HG03457 (cell line): ENCODE data around the gene PDCL2.
"Not testable (repeated sequence)": the region's sequence is repeated elsewhere in the genome, so short reads cannot be mapped to it uniquely, and the experiment has no call there.

Experiments
- ATAC-seq: cut with Tn5 transposase; IDR thresholded peaks from one replicate; pipeline ENCODE4 v1.9.1; 2021; ENCODE audit warnings: moderate number of reproducible peaks; ENCODE audit not compliant: unreplicated experiment

PDCL2 gene

GRCh38 chr4:55592014-55592413 is at the start of gene PDCL2:
PDCL2 (minus strand) TSS chr4:55592245; CDS start chr4:55592109, 136 bp downstream.
- ATAC-seq = no peak

- no peak for ATAC-seq
Observed at GRCh38 chr4:55637272-55637820, 45.3 kb upstream of the PDCL2 start.

- no peak for ATAC-seq
Observed at GRCh38 chr4:55636656-55636999, 44.6 kb upstream of the PDCL2 start.

- peak; percentile 67 for ATAC-seq
Observed at GRCh38 chr4:55635741-55636655, 44.0 kb upstream of the PDCL2 start, which contains the start of gene NMU. NMU (minus strand) TSS chr4:55636298; CDS start chr4:55636192, 106 bp downstream.

GRCh38 chr4:55635282-55635681 is 43.2 kb upstream of the PDCL2 start:
- ATAC-seq = no peak

DNA sequence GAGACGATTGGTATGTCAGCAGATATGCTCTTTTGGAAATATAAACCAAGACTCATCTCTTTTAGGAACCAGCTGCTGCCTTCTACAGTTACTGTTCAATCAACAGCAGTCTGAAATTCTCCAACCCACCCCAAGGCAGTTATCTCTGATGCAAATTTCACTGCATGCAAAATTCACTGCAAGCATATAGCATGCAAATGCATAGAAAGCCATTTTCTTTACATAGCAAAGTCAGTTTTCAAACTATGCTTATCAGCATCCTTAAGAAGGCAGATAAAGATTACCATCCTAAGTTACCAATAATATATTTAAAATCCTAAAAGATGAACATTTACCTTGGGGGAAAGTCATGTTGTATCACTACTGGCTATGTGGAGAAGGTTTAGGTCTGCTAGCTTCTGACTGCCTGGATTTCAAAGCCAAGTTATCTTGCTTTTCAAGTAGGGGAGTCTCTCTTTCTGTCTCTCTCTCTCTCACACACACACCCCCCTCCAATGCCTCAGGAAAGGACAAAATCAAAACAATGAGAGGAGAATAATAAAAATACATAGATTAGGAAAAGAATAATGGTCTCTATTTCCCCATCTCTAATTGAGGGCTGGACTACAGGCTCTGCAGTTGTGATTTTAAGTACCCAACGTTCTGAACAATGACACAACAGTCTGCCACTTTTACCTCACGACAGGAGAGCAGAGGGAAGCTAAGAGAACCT is 42.5 kb upstream of the PDCL2 start:
- no peak for ATAC-seq

GRCh38 chr4:55633903-55634302 is 41.9 kb upstream of the PDCL2 start:
- no peak for ATAC-seq

DNA sequence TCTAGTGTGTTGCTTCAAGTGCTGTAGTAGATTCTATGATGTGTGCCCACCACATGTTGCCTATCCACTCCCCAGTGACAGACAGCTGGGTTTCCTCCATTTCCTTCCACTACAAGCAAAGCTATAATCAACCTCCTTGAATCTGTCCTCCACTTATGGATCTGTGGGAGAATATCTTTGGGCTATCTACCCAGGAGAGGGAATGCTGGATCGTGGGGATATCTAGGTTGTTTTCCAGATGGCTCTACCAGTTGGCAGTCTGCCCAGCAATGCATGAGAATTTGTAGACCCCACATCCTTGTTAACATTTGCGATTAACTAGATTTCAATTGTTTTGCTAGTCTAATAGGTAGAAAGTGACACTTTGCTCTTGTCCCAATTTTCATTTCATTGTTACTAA is 33.8 kb upstream of the PDCL2 start:
- ATAC-seq = no peak

GRCh38 chr4:55624063-55624462 is 32.0 kb upstream of the PDCL2 start:
- not testable (repeated sequence) for ATAC-seq

GRCh38 chr4:55618546-55619143 is 26.6 kb upstream of the PDCL2 start:
- ATAC-seq = no peak

GRCh38 chr4:55617587-55618197 is 25.6 kb upstream of the PDCL2 start:
- peak; percentile 85 for ATAC-seq

- ATAC-seq = no peak
Observed at GRCh38 chr4:55615008-55615407, 23.0 kb upstream of the PDCL2 start.

DNA sequence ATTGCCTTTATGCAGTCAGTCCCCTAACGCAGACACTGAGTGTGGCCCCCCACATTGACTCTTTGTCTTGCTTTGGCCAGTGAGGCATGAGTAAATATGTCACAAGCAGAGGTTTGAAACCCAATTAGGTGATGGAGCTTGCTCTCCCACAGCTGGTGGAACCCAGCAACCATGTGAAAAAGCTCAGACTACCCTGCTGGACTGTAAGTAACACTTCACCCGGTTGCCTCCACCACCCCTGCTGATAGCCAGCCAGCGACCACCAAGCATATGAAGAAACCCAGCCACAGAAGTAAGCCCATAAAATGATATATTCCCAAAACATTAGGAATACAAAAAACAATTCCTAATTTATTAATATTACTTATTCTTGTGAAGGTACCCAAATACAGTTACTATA is 21.6 kb upstream of the PDCL2 start:
- no peak for ATAC-seq

- ATAC-seq = no peak
Observed at GRCh38 chr4:55612341-55612740, 20.3 kb upstream of the PDCL2 start.

DNA sequence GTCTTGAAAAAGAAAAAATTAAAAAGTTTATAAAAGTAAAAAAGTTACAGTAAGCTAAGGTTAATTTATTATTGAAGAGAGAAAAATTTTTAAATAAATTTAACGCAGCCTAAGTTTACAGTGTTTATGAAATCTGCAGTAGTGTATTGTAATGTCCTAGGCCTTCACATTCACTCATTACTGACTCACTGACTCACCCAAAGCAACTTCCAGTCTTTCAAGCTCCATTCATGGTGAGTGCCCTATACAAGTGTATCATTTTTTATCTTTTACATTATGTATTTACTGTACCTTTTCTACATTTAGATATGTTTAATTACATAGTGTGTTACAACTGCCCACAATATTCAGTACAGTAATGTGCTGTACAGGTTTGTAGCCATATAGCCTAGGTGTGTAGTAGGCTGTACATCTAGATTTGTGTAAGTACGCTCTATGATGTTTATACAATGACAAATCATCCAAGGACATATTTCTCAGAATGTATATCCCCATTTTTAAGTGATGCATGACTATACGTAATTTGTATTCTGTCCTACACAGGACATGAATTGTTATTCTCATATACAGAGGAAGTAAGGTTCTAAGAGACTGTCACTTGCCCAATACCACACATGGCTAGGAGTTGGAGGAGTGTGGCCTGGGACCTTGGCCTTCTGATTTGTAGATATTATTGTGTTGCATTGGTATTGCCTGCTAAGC is 19.5 kb upstream of the PDCL2 start:
- no peak for ATAC-seq

DNA sequence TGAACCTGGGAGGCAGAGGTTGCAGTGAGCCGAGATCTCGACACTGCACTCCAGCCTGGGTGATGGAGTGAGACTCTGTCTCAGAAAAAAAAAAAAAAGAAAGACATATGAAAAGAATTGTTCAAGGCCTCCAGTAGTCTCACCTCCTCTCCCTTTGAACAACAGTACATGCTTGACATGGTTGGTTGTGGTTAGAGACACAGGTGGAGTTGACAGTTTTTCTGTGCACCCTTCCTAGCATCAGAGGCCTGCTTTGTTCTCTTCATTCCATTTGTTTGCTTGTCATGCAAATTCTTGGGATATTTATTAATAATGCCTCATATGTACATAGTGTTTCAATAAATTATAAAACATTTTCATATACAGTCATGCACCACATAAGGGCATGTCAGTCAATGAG is 18.3 kb upstream of the PDCL2 start:
- no peak for ATAC-seq

DNA sequence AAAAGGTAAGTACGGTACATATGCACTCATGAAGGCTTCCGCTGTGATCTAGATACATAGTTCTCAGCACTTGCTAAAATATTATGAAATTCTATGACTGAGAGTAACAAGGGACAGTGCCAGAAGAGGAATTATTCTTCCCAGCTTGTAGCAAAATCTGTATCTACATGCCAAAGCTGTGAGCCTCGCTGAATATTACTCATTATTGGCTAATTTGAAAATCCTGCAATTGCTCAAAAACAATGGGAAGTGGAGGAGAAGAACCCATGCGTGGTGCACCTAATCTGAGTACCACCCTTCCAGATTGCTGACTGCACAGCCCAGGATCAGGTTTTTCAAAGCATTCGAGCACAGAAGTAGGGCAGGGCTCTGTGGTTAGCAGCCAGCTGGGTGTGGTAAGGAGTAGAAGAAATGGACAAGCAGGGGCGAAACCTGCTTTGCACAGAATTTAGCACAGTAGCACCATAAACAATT is 17.4 kb upstream of the PDCL2 start:
- no peak for ATAC-seq

DNA sequence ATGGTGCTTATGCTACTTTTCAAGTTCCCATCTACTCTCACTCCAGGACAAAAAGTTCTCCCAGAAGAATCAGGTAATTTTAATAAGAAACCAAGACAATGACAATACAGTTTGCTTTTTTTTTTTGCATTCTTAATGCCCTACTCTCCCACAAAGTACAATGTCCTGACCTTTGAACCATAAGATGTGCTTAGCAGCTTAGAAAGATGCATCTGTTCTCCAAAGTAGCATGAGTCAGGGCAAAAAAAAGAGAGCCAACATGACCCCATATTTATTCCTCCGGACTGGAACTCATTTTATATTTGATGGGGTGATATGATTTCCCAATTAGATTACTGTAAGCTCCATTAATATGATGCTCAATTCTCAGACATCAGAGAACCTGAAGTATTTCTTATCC is 16.5 kb upstream of the PDCL2 start:
- no peak for ATAC-seq

DNA sequence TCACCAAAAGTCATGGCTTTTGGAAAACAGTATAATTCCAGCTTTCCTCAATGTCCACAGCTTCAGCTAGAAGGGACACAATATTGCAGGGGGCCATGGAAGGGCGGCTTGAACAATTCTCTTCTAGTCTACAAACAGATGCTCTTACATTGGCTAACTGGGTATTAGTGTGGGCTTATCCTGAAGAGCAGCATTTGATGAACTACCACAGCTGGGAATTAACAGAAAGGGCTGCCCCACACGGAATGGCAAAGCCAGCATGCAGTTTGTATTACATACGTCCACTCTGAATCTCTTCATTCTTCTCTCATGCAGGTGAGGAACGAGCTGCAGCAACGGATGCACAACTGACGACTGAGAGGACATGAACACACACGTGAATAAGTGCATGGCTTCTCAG is 13.0 kb upstream of the PDCL2 start:
- ATAC-seq = no peak

GRCh38 chr4:55600640-55601039 is 8.6 kb upstream of the PDCL2 start:
- ATAC-seq = no peak
